ENCODE measurements around the gene SAP30. TPM values are rescaled to one million over a fixed set of nuclear protein-coding genes. Genes with fewer than 3 reads are reported as not detected.

The SAP30 gene
- total and polyA plus RNA-seq, 9 of the 15 experiments (the other 6 are each of a cell fraction or from before 2014, with no cell fraction given), result 5.9 to 51.1 (median 32.6) TPM

- TF ChIP-seq GATA2 (CRISPR knock-in tag; IDR thresholded peaks at IDR 0.05), result no peak
- TF ChIP-seq ZNF23 (CRISPR knock-in tag; IDR thresholded peaks at IDR 0.05), result no peak
- peak; percentile 96 for TF ChIP-seq NRF1 (conservative IDR thresholded peaks at IDR 0.05 in 1 of 2, IDR thresholded peaks at IDR 0.05 in 1 of 2)
- TF ChIP-seq ZNF668 (CRISPR knock-in tag; IDR thresholded peaks at IDR 0.05), result no peak
- no peak for TF ChIP-seq ARID1B (IDR thresholded peaks at IDR 0.05)
- 0 out of 2 replicates have a peak, but pooled peaks have one; percentile 32 for TF ChIP-seq SIN3B (IDR thresholded peaks at IDR 0.05; ENCODE audit: low read depth)
- no peak for TF ChIP-seq ZNF445 (CRISPR knock-in tag; IDR thresholded peaks at IDR 0.05; ENCODE audit: low read depth)
- no peak for TF ChIP-seq SREBF1 (IDR thresholded peaks at IDR 0.05; ENCODE audit: borderline replicate concordance, low read depth, low read length)
- TF ChIP-seq CSDE1 (IDR thresholded peaks at IDR 0.05), result no peak
- TF ChIP-seq ZZZ3 (IDR thresholded peaks at IDR 0.05), result no peak
- TF ChIP-seq XRCC5 (IDR thresholded peaks at IDR 0.05; ENCODE audit: low read depth, low read length), result peak; percentile 43; the same call in 1 of the 2 replicates
- peak; percentile 81 to 93 for TF ChIP-seq MNT (conservative IDR thresholded peaks at IDR 0.05)
- no peak for TF ChIP-seq ZNF75A (CRISPR knock-in tag; IDR thresholded peaks at IDR 0.05)
- no peak for TF ChIP-seq SMARCC2 (IDR thresholded peaks at IDR 0.05; ENCODE audit: low read depth)
- peak; percentile 57 to 68; a peak in 2 of 4 replicates for TF ChIP-seq FOXK2 (conservative IDR thresholded peaks at IDR 0.05 in 1 of 2, IDR thresholded peaks at IDR 0.05 in 1 of 2; ENCODE audit: low read depth in 2 of 2)
- TF ChIP-seq RHOXF2B (CRISPR knock-in tag; conservative IDR thresholded peaks at IDR 0.05), result no peak
- no peak for TF ChIP-seq KLF6 (CRISPR knock-in tag; IDR thresholded peaks at IDR 0.05; ENCODE audit: borderline replicate concordance)
- TF ChIP-seq RBM39 (optimal IDR thresholded peaks at IDR 0.05; ENCODE audit: low read depth, low read length), result no peak
- no peak; the same call in 1 of the 2 replicates for TF ChIP-seq VEZF1 (CRISPR knock-in tag; IDR thresholded peaks at IDR 0.05)
- TF ChIP-seq ZNF79 (CRISPR knock-in tag; IDR thresholded peaks at IDR 0.05; ENCODE audit: low read depth), result no peak
- no peak for TF ChIP-seq NCOA4 (IDR thresholded peaks at IDR 0.05; ENCODE audit: partially characterized antibody)
- no peak for TF ChIP-seq ZNF778 (CRISPR knock-in tag; IDR thresholded peaks at IDR 0.05)
- no peak for TF ChIP-seq TCF7 (IDR thresholded peaks at IDR 0.05; ENCODE audit: borderline replicate concordance)
- TF ChIP-seq RB1 (IDR thresholded peaks at IDR 0.05; ENCODE audit: low read depth), result peak; percentile 46; the same call in 1 of the 2 replicates
- TF ChIP-seq ZNF277 (CRISPR knock-in tag; IDR thresholded peaks at IDR 0.05; ENCODE audit: borderline replicate concordance), result no peak
- no peak for TF ChIP-seq PTBP1 (IDR thresholded peaks at IDR 0.05; ENCODE audit: low read depth, low read length)
These were observed at the start of gene SAP30 (continued) for GRCh38 chr4:173370477-173371291.
